GM12878 (cell line): Measurements from ENCODE around the gene RBPMS2. TPM values are rescaled to one million over a fixed set of nuclear protein-coding genes. Genes with fewer than 3 reads are reported as not detected.

Experiments
- ATAC-seq: fragments of 200-7000 bp; cut with Tn5 transposase; 3 replicates; pipeline ENCODE4 v1.9.1; 2020; ENCODE audit warnings: mild to moderate bottlenecking, moderate library complexity
- BruUV-seq: library from RNA; stranded (reverse); fragments of 400-500 nt; replicated peaks from 2 replicates; lab custom pipeline; 2021; lab: Mats Ljungman, UMichigan
- CTCF ChIA-PET: fragments of 300-600 bp; sonication (Branson Sonifier 250); formaldehyde crosslinking; extraction: SDS; loops from one replicate; lab custom pipeline; 2021; ENCODE audit warnings: inconsistent platforms; lab: Yijun Ruan, JAX
- POLR2A ChIA-PET: fragments of 350-600 bp; formaldehyde crosslinking; extraction: SDS; loops from one replicate; lab custom pipeline; 2021; ENCODE audit warnings: inconsistent platforms; lab: Charles Lee
- RAD21 ChIA-PET: fragments of 300-600 bp; sonication (Branson Sonifier 250); formaldehyde crosslinking; loops from one replicate; lab custom pipeline; 2023; ENCODE audit warnings: antibody characterized with exemption; ENCODE audit not compliant: unreplicated experiment; lab: Charles Lee
- SMC1A ChIA-PET: fragments of 300-600 bp; sonication (Branson Sonifier 250); formaldehyde crosslinking; loops from one replicate; lab custom pipeline; 2023; ENCODE audit not compliant: unreplicated experiment, uncharacterized antibody; lab: Charles Lee
- DNase-seq: peaks from one replicate; pipeline ENCODE4 v3.0.0-alpha.2; 2011; ENCODE audit warnings: low read depth, low spot score
- FAIRE-seq: peaks from 3 replicates; lab custom pipeline; 2011; peaks lifted over from hg19 to GRCh38; lab: Jason Lieb, UNC
- H2AFZ ChIP-seq: 2 replicates; pipeline ENCODE4 v1.6.0; 2011; ENCODE audit warnings: low read depth, low read length, control low read depth; ENCODE audit not compliant: control insufficient read depth
- H3K27ac ChIP-seq: 2 replicates; pipeline ENCODE4 v1.5.1; 2011; ENCODE audit warnings: control low read depth; ENCODE audit not compliant: control insufficient read depth, insufficient read depth
- H3K27me3 ChIP-seq, 2 experiments: replicated peaks in 1 of 2; 2 replicates each; pipeline versions ENCODE4 v1.6.0 to v1.6.1; 2011; ENCODE audit warnings: low read length in 1 of 2; ENCODE audit not compliant: control insufficient read depth in 2 of 2, insufficient read depth in 2 of 2
- H3K36me3 ChIP-seq, 2 experiments: 2 replicates each; pipeline ENCODE4 v1.5.1; 2011; ENCODE audit warnings: low read length in 1 of 2; ENCODE audit not compliant: control insufficient read depth in 2 of 2, insufficient read depth in 2 of 2
- H3K4me1 ChIP-seq: 2 replicates; pipeline ENCODE4 v1.6.1; 2011; ENCODE audit warnings: mild to moderate bottlenecking, low read length, moderate library complexity, mixed read lengths; ENCODE audit not compliant: control insufficient read depth, insufficient read depth
- H3K4me2 ChIP-seq: 2 replicates; pipeline ENCODE4 v1.6.0; 2011; ENCODE audit warnings: control low read depth; ENCODE audit not compliant: control insufficient read depth, insufficient read depth
- H3K4me3 ChIP-seq: fragments of 200-600 bp; sonication (generic); 2 replicates; pipeline ENCODE4 v1.5.1; 2016
- H3K79me2 ChIP-seq: 2 replicates; pipeline ENCODE4 v1.6.0; 2011; ENCODE audit warnings: low read length; ENCODE audit not compliant: control insufficient read depth, insufficient read depth
- H3K9ac ChIP-seq: 2 replicates; pipeline ENCODE4 v1.8.0; 2011; ENCODE audit warnings: low read length, control low read depth, mixed read lengths; ENCODE audit not compliant: control insufficient read depth, insufficient read depth
- H3K9me3 ChIP-seq: replicated peaks from 3 replicates; pipeline ENCODE4 v1.5.1; 2011; ENCODE audit warnings: mild to moderate bottlenecking, low read length; ENCODE audit not compliant: control insufficient read depth, insufficient read depth
- H4K20me1 ChIP-seq: 2 replicates; pipeline ENCODE4 v1.6.0; 2011; ENCODE audit not compliant: control insufficient read depth, insufficient read depth
- EED ChIP-seq: sonication (generic); IDR thresholded peaks from 2 replicates; pipeline ENCODE4 v1.6.1; 2016; ENCODE audit warnings: antibody characterized with exemption, low read depth
- ESRRA ChIP-seq: IDR thresholded peaks from 2 replicates; pipeline ENCODE4 v1.6.1; 2012; ENCODE audit warnings: mild to moderate bottlenecking, low read length, improper control_type of control experiment
- NFYA ChIP-seq: IDR thresholded peaks from 2 replicates; pipeline ENCODE4 v1.6.1; 2011; ENCODE audit warnings: low read depth, mild to moderate bottlenecking, low read length, improper control_type of control experiment, borderline replicate concordance
- ZSCAN29 ChIP-seq: fragments of 450-650 bp; IDR thresholded peaks from 2 replicates; pipeline ENCODE4 v1.6.1; 2017; ENCODE audit warnings: mild to moderate bottlenecking, moderate library complexity
- WGBS: methylation state at CpG from one replicate; pipeline ENCODE4 v1.1.6; 2016; ENCODE audit warnings: low lambda C conversion rate; ENCODE audit not compliant: insufficient replicate concordance, insufficient coverage; ENCODE audit errors: missing lambda C conversion rate; 5-methylcytosine and 5-hydroxymethylcytosine counted together
- in situ Hi-C: fragments of 300-500 bp; cut with MboI; formaldehyde crosslinking; loops from 9 replicates; pipeline ENCODE4 v1.14.3; 2018; ENCODE audit warnings: mixed read lengths
- intact Hi-C: fragments of 100-400 bp; cut with micrococcal nuclease; formaldehyde crosslinking; loops from one replicate; pipeline ENCODE4 v1.14.2; 2022; ENCODE audit not compliant: unreplicated experiment
- polyA plus RNA-seq, 11 experiments: library from polyadenylated mRNA; depleted of rRNA in 4 of 11; unstranded in 6 of 11; stranded (reverse) in 5 of 11; fragments of >200 nt; fragmentation: Nextera tagmentation in 4 of 11; fragmentation: Illumina TruSeq in 1 of 11; extraction: Ambion mirVana in 4 of 11; extraction: Trizol in 1 of 11; gene quantifications; 1 replicate in 1 of 11; 2 replicates in 10 of 11; pipeline versions ENCODE4 v1.2.1 to v1.2.3, GENCODE V29; 2011 to 2016; ENCODE audit warnings: inconsistent platforms in 2 of 11, missing spikeins in 2 of 11, low read depth in 1 of 11
- total RNA-seq, 4 experiments: library from RNA; depleted of rRNA in 3 of 4; stranded (reverse); fragments of >200 nt in 3 of 4; fragmentation: Illumina TruSeq in 1 of 4; extraction: Trizol in 1 of 4; gene quantifications; 2 replicates each; pipeline versions ENCODE4 v1.2.1 to v1.2.3, GENCODE V29; 2013 to 2021
- TF ChIP-seq, protein P1 (sequence below): fragments of 450-650 bp; IDR thresholded peaks from 2 replicates; pipeline ENCODE4 v1.6.1; 2016; ENCODE audit warnings: mild to moderate bottlenecking

The RBPMS2 gene
- total and polyA plus RNA-seq, 10 of the 15 experiments (the other 5 are each of a cell fraction or from before 2014, with no cell fraction given): 0.06 to 0.31 (median 0.19) TPM; not detected in 3

GRCh38 chr15:64713592-64713991 lies 61.8 kb downstream of the RBPMS2 start (continued):
- TF ChIP-seq, protein P1, sequence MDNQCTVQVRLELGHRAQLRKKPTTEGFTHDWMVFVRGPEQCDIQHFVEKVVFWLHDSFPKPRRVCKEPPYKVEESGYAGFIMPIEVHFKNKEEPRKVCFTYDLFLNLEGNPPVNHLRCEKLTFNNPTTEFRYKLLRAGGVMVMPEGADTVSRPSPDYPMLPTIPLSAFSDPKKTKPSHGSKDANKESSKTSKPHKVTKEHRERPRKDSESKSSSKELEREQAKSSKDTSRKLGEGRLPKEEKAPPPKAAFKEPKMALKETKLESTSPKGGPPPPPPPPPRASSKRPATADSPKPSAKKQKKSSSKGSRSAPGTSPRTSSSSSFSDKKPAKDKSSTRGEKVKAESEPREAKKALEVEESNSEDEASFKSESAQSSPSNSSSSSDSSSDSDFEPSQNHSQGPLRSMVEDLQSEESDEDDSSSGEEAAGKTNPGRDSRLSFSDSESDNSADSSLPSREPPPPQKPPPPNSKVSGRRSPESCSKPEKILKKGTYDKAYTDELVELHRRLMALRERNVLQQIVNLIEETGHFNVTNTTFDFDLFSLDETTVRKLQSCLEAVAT: no peak

- TF ChIP-seq ESRRA: no peak
- TF ChIP-seq ZSCAN29: no peak
- no peak for TF ChIP-seq EED
- no peak for TF ChIP-seq NFYA
- TF ChIP-seq, all 136 proteins: peak for 0
- ATAC-seq (no peak), FAIRE-seq (no peak), DNase-seq (no peak)
- ChIA-PET POLR2A (interaction anchor here (0.6 to 0.7 kb wide), 3 partner anchors 17 to 291 kb away, joined by 3 to 4 read pairs (median 3); no protein-coding TSS in a partner anchor), RAD21 (no interaction called here), CTCF (interaction anchor here (0.7 to 1.4 kb wide), 4 partner anchors 16 to 285 kb away, joined by 3 to 5 read pairs (median 4); no protein-coding TSS in a partner anchor), SMC1A (interaction anchor here (0.7 kb wide), 1 partner anchor 31 kb away, joined by 3 read pairs; no protein-coding TSS in a partner anchor)
- H3K4me1 ChIP-seq: no peaks in the 10 kb centered on the region
- no peaks in the 10 kb centered on the region for H3K9me3 ChIP-seq
- no peaks in the 10 kb centered on the region for H3K27me3 ChIP-seq
- H4K20me1 ChIP-seq: no peaks in the 10 kb centered on the region
- no peak overlapping the region for H3K27ac ChIP-seq
- no peak overlapping the region for H2AFZ ChIP-seq
- no peaks in the 10 kb centered on the region for H3K79me2 ChIP-seq
- H3K36me3 ChIP-seq: no peaks in the 10 kb centered on the region
- no peak overlapping the region for H3K4me2 ChIP-seq
- H3K4me3 ChIP-seq: no peak overlapping the region
- H3K9ac ChIP-seq: no peak overlapping the region
- in situ Hi-C loops (no loop called here), intact Hi-C loops (no loop called here)
- BruUV-seq: no TSS peak
- 36% methylated on average over 2 of the region's 2 CpGs for WGBS
Observed at GRCh38 chr15:64712353-64712752, 63.0 kb downstream of the RBPMS2 start.
